DND-41 (cell line): ENCODE results near the gene PER1.
A peak's percentile ranks its signal among the peaks of the same experiment; 100 is the strongest.

Experiments
- CTCF ChIP-seq: IDR thresholded peaks from 2 replicates; pipeline ENCODE4 v1.5.1; 2012; ENCODE audit warnings: borderline replicate concordance, low read length, moderate library complexity, mild to moderate bottlenecking; ENCODE audit not compliant: poor library complexity, severe bottlenecking; ENCODE audit errors: extremely low read depth
- EZH2 ChIP-seq: IDR thresholded peaks from 3 replicates; pipeline ENCODE4 v1.6.1; 2012; ENCODE audit warnings: borderline replicate concordance, low read depth, mild to moderate bottlenecking, moderate library complexity, low read length, inconsistent platforms; ENCODE audit not compliant: severe bottlenecking

- no peak for TF ChIP-seq EZH2
- TF ChIP-seq CTCF: peak; percentile 41
Measured at GRCh38 chr17:8156246-8156992, 4.2 kb upstream of the PER1 start.
